Measurements from ENCODE around the gene PLOD3.

DNA sequence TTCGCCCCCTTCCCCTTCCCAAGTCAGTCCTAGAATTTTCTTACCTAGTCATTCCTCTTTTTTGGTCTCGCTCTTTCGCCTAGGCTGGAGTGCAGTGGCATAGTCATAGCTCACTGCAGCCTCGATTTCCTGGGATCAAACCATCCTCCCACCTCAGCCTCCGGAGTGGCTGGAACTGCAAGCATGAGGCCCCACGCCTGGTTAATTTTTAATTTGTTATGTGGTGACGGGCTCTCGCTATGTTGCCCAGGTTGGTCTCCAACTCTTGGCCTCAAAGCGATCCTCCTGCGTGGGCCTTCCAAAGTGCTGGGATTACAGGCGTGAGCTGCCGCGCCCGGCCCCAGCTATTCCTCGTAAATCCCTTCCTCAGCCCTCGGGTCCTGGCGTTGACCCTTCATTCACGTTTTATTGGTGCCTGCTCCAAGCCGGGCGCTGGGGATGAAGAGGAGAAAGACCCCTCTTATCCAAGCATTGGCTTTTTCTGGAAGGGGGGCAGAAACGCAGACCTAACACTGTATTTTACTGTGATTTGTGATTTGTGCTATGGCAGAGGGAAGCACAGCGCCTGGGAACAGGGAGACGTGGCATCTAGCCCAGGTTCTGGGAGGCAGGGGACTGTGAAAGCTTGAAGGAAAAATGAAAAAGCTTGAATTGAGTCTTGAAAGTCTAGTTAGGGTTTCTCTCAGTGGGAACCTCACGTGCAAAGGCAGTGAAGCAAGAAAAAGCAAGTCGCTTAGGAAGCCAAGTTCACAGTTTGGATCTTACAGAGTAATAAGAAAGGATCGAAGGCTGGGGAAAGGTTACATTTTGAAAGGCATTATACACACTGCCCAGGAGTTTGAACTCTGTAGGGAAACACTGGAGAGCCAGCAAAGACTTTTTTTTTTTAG, 1.1 kb upstream of the PLOD3 start:
- TF ChIP-seq, protein P1, sequence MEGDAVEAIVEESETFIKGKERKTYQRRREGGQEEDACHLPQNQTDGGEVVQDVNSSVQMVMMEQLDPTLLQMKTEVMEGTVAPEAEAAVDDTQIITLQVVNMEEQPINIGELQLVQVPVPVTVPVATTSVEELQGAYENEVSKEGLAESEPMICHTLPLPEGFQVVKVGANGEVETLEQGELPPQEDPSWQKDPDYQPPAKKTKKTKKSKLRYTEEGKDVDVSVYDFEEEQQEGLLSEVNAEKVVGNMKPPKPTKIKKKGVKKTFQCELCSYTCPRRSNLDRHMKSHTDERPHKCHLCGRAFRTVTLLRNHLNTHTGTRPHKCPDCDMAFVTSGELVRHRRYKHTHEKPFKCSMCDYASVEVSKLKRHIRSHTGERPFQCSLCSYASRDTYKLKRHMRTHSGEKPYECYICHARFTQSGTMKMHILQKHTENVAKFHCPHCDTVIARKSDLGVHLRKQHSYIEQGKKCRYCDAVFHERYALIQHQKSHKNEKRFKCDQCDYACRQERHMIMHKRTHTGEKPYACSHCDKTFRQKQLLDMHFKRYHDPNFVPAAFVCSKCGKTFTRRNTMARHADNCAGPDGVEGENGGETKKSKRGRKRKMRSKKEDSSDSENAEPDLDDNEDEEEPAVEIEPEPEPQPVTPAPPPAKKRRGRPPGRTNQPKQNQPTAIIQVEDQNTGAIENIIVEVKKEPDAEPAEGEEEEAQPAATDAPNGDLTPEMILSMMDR (IDR thresholded peaks at IDR 0.05; ENCODE audit: insufficient read depth, low read depth, low read length): no peak
- no peak for TF ChIP-seq EZH2 (IDR thresholded peaks at IDR 0.05; ENCODE audit: insufficient read depth, low read length)
